ENCODE data around the gene MTFP1. TPM values are rescaled to one million over a fixed set of nuclear protein-coding genes. Genes with fewer than 3 reads are reported as not detected.
"Not testable (repeated sequence)": the region's sequence is repeated elsewhere in the genome, so short reads cannot be mapped to it uniquely, and the experiment has no call there.

The MTFP1 gene
- total RNA-seq, 1 experiment from 2014 or later: 40.4 TPM

- DNase-seq (ENCODE audit: low read depth): peak; percentile 79
These were observed 1.1 kb downstream of the MTFP1 start for GRCh38 chr22:30426388-30427353.

DNA sequence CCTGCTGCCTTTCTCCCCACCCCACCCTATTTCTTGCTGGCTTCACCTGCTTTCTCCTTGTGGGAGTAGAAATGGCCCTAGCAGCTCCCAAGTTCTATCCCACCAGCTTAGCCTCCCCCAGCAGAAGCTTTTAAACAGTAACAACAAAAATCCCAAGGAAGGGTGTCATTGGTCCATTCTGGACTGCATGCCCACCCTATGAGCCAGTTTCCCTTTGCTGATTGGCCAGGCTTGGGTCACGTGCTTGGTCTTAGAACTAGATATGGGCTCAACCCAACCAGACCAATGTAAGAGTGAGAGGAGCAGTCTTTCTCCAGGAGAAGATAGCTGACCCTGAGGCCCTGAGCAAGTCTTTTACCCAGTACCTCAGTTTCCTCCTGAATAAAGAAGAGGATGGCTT, 2.3 kb downstream of the MTFP1 start:
- DNase-seq (ENCODE audit: low read depth): no peak

- DNase-seq (ENCODE audit: low read depth): no peak
These were observed 4.3 kb downstream of the MTFP1 start for GRCh38 chr22:30429887-30430286.

DNA sequence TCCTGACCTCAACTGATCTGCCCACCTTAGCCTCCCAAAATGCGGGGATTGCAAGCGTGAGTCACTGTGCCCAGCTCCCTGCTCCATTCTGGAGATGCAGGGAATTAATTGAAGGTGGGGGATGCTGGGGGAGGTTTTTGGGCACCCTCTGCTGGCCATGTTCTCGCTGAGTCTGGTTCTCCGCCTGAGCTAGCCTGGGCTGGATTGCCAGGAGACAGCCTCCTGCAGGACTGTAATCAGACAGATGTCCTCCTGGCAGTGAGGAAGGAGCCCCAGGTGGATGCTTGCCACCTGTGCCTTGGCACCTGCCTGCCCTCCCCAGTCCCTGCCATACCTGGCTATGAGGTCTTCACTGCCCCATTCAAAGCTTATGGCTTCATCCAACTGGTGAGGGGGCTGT, 5.4 kb downstream of the MTFP1 start:
- no peak for DNase-seq (ENCODE audit: low read depth)

DNA sequence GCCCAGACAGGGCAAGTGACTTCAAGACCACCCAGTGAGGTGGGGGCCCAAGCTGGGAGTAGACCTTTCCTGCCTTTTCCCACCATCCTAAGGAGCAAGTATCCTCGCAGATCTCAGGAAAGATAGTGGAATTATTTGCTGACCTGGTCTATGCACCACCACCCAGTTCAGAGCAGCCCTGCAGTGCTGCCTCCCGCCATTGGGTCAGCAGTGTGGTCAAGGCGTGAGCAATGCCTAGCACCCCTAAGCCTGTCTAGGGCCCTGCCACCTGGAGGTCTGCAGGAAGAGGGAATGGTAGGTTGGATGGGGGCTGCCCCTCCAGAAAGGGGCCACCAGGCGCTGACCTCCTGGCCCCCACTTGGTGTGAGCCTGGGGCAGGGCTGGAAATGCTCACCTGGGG, 6.5 kb downstream of the MTFP1 start:
- no peak for DNase-seq (ENCODE audit: low read depth)

DNA sequence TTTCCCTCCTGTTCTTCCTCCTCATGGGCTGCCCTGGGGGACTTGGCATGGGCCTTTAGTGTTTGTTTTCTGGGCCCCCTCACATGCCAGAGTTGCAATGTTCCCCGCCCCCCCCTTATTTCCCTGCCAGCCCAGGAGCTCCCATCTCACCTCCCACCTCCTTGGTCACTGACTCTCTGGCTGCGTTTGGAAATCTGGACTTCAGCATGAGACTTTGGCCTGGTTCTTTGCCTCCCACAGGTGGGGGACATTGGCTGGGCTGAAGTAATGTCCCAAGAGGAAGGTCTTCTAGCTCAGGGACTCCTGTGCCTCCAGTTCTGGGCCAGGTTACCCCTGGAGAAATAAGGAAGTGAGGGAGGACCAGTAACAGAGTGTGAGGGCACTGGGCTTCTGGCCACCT, 7.0 kb downstream of the MTFP1 start:
- no peak for DNase-seq (ENCODE audit: low read depth)

- no peak for DNase-seq (ENCODE audit: low read depth)
These were observed 7.7 kb downstream of the MTFP1 start for GRCh38 chr22:30433227-30433626.

GRCh38 chr22:30433773-30434172, 8.2 kb downstream of the MTFP1 start:
- no peak for DNase-seq (ENCODE audit: low read depth)

GRCh38 chr22:30434843-30435242, 9.3 kb downstream of the MTFP1 start:
- DNase-seq (ENCODE audit: low read depth): no peak

- no peak for DNase-seq (ENCODE audit: low read depth)
These were observed 10.1 kb downstream of the MTFP1 start for GRCh38 chr22:30435674-30436126.

GRCh38 chr22:30436196-30436595, 10.6 kb downstream of the MTFP1 start:
- no peak for DNase-seq (ENCODE audit: low read depth)

GRCh38 chr22:30438559-30438958, 13.0 kb downstream of the MTFP1 start:
- DNase-seq (ENCODE audit: low read depth): no peak

GRCh38 chr22:30439226-30439625, 13.7 kb downstream of the MTFP1 start:
- no peak for DNase-seq (ENCODE audit: low read depth)

GRCh38 chr22:30439836-30440235, 14.3 kb downstream of the MTFP1 start:
- no peak for DNase-seq (ENCODE audit: low read depth)

GRCh38 chr22:30441088-30441487, 15.5 kb downstream of the MTFP1 start:
- no peak for DNase-seq (ENCODE audit: low read depth)

- DNase-seq (ENCODE audit: low read depth): peak; percentile 49
These were observed 19.3 kb downstream of the MTFP1 start for GRCh38 chr22:30444632-30445437.

- DNase-seq (ENCODE audit: low read depth): peak; percentile 30
These were observed 20.0 kb downstream of the MTFP1 start for GRCh38 chr22:30445438-30446145.

DNA sequence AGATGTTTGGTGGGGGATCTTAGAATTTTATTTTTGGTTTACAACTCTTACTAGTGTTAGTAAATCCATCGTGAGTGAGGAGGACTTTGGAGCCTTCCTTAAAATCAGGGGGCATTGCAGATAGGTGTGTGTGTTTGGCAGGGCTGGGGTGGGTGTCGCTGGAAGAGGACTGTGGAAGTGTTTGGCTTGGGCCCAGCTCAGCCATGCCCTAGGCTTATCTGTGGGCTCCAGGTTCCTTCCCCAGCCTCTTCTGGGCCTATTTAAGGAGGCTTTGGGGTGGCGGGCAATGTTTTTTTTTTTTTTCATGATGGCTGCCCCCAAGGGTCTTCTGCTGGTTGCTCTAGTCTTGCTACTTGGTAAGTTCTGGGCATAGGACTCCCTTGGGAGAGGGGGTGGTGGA, 22.1 kb downstream of the MTFP1 start:
- DNase-seq (ENCODE audit: low read depth): no peak

- not testable (repeated sequence) for DNase-seq (ENCODE audit: low read depth)
These were observed 25.9 kb downstream of the MTFP1 start for GRCh38 chr22:30451488-30451887.

DNA sequence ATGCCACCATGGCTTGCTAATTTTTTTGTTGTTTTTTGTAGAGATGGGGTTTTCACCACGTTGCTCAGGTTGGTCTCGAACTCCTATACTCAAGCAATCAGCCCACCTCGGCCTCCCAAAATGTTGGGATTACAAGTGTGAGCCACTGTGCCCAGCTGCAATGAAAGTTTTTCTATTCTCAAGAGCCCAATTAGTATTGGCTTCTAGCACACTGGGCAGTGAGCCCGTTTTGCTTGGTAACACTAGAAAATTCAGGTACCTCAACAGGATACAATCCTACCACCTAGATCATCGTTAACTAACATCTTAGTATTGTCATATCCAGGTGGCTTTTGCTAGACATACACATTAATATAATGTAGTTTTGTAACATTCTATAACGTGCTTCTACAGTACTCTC, 27.3 kb downstream of the MTFP1 start:
- no peak for DNase-seq (ENCODE audit: low read depth)

DNA sequence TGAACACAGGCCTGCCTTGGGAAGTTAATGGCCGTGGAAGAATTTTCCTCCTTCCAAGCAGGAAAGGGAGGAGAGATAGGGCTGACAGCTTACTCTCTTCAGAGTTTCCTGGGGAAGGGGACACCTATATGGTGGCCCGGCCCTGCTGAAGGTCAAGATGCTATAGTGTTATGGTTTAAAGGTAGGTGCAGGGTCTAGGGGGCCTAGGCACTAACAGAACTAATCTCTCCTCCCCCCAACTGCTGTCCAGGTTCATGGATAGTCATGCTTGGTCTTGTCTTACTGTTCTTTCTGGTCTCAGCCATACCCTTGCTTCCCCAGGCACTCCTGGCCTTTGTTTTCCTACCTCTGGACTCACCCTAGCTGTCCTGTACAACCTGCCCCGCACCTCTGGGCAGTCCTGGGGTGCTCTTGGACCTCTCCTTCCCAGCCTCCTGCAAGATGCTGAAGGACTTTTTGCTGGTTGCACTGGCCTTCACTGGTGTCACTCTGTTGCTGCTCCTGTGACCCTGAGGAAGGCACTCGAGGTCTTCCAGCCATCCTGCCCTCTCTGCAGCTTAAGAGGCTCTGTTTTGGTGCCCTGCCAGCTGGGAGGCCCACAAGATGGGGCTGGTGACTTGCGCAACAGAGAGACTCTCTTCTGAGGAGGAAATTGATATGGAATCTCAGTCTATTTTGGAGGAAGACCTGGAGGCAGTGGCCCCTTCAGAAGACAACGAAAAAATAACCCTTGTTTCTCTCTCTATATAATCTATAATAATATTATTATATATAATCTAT, 28.4 kb downstream of the MTFP1 start:
- DNase-seq (ENCODE audit: low read depth): peak; percentile 21
